ENCODE results near the gene LCMT1. TPM values are rescaled to one million over a fixed set of nuclear protein-coding genes. Genes with fewer than 3 reads are reported as not detected.

The LCMT1 gene
- total RNA-seq, 3 donors from 2014 or later (not counting 1 experiment from before 2014, with no cell fraction given) = 28.8 to 49.5 (median 43.0) TPM

DNA sequence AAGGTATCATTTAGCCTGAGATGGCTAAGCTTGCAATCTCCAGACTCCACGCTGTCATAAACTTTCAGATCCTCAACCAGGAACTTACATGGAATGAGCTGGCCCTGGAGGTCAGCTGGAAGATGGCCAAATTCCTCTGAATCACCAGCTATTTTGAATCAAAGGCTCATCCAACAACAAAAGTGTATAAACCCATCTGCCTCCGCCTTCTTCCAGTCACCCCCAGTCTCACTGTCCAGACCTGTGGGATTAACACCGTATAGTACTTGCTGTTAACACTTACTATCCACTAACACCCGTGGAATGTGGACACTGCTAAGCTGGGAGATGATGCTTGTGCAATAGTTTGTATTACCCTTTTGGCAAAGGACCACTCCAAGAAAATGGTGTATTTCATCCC, 1.9 kb upstream of the LCMT1 start:
- Mint-ChIP-seq H3K27me3 (ENCODE audit: low read depth in 2 of 2) (no peaks in the 10 kb centered on the region), H3K27ac (peak overlapping the region in 1 of 2 donors; percentile 38), H3K9me3 (no peaks in the 10 kb centered on the region), H3K4me1 (peaks cover 56 to 59% of the 10 kb centered on the region in 2 donors), H3K36me3 (no peaks in the 10 kb centered on the region), H3K4me3 (peak overlapping the region; percentile 13)
- 88% methylated on average over 3 of the region's 4 CpGs for WGBS (ENCODE audit: insufficient coverage)
- DNase-seq (peak in 1 of 2 donors; percentile 13), ATAC-seq (no peak)
- no peaks in the 10 kb centered on the region for H3K9me3 ChIP-seq (ENCODE audit: control insufficient read depth, insufficient read depth, low read length)
- no peaks in the 10 kb centered on the region for H3K27me3 ChIP-seq (ENCODE audit: control insufficient read depth, insufficient read depth, low read length)
- peaks cover 37% of the 10 kb centered on the region for H3K4me1 ChIP-seq (ENCODE audit: control insufficient read depth, insufficient read depth, low read length)
- no peak overlapping the region for H3K4me3 ChIP-seq (ENCODE audit: low read length)
- H3K27ac ChIP-seq (ENCODE audit: low read length) = no peak overlapping the region
- TF ChIP-seq, protein P1, sequence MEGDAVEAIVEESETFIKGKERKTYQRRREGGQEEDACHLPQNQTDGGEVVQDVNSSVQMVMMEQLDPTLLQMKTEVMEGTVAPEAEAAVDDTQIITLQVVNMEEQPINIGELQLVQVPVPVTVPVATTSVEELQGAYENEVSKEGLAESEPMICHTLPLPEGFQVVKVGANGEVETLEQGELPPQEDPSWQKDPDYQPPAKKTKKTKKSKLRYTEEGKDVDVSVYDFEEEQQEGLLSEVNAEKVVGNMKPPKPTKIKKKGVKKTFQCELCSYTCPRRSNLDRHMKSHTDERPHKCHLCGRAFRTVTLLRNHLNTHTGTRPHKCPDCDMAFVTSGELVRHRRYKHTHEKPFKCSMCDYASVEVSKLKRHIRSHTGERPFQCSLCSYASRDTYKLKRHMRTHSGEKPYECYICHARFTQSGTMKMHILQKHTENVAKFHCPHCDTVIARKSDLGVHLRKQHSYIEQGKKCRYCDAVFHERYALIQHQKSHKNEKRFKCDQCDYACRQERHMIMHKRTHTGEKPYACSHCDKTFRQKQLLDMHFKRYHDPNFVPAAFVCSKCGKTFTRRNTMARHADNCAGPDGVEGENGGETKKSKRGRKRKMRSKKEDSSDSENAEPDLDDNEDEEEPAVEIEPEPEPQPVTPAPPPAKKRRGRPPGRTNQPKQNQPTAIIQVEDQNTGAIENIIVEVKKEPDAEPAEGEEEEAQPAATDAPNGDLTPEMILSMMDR (IDR thresholded peaks at IDR 0.05) = no peak
- intact Hi-C loops (cut with micrococcal nuclease) = loop anchor here (2.0 to 5.0 kb wide), 2 partner anchors 61 to 252 kb away; no protein-coding TSS in a partner anchor
- no peaks in the 10 kb centered on the region for H3K36me3 ChIP-seq (ENCODE audit: control insufficient read depth, insufficient read depth, low read length)

DNA sequence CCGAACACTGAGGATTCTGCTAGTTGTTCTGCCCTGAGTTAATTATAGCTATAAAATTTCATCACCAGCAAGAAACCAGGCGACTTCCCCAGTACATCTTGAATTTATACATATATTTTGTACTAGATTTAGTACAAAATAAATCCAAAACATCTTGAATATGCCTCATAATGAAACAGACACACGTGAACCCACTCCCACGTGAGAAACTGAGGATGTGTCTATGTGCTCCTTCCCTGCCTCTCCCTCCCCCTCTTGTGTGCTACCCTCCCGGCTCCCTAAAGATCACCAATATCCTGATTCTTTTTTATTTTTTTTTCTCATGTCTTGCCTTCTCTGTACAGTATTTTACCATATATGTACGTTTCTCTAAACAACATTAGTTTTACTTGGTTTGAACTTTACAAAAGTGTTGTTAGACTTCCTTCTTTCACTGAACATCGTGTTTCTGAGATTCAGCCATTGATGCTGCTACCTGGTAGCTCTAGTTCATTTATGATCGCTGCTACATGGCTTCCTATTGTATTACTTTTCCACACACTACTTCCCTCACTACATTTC, 1.1 kb upstream of the LCMT1 start:
- TF ChIP-seq, protein P1 (IDR thresholded peaks at IDR 0.05) = no peak
- no peak for ATAC-seq
- peaks cover 37% of the 10 kb centered on the region for H3K4me1 ChIP-seq (ENCODE audit: control insufficient read depth, insufficient read depth, low read length)
- no peaks in the 10 kb centered on the region for H3K27me3 Mint-ChIP-seq (ENCODE audit: low read depth in 2 of 2)
- no peaks in the 10 kb centered on the region for H3K9me3 ChIP-seq (ENCODE audit: control insufficient read depth, insufficient read depth, low read length)
- DNase-seq = peak in 1 of 2 donors; percentile 32
- H3K4me3 Mint-ChIP-seq = peak overlapping the region; percentile 90
- H3K27ac Mint-ChIP-seq = peak overlapping the region; percentile 86 to 88
- WGBS (ENCODE audit: insufficient coverage) = 11% methylated on average over 6 of the region's 8 CpGs
- H3K27ac ChIP-seq (ENCODE audit: low read length) = peak overlapping the region; percentile 56
- no peaks in the 10 kb centered on the region for H3K36me3 ChIP-seq (ENCODE audit: control insufficient read depth, insufficient read depth, low read length)
- peak overlapping the region; percentile 80 for H3K4me3 ChIP-seq (ENCODE audit: low read length)
- no peaks in the 10 kb centered on the region for H3K9me3 Mint-ChIP-seq
- peaks cover 64 to 67% of the 10 kb centered on the region in 2 donors for H3K4me1 Mint-ChIP-seq
- intact Hi-C loops (cut with micrococcal nuclease) = loop anchor here (2.0 kb wide), 1 partner anchor 62 kb away; no protein-coding TSS in a partner anchor
- H3K36me3 Mint-ChIP-seq = no peaks in the 10 kb centered on the region
- no peaks in the 10 kb centered on the region for H3K27me3 ChIP-seq (ENCODE audit: control insufficient read depth, insufficient read depth, low read length)

DNA sequence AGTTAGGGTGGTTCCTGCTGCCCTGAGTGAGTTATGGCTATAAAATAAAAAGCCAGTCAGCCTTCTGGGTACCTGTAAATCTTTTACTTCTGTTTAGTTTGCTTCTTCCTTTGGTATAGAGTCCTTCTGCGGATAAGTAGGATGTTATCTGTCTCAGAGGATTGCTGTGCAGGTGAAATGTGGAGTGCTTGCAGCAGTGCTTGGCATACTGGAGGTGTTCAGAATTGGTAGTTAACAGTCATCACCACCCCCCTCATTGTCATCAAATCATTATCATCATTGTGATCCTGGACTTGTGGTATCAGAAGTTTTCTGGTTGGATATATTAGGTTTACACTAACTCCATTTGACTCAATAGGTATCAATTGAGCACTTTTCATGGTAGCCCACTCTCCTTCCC, 2.6 kb downstream of the LCMT1 start:
- TF ChIP-seq, protein P1 (IDR thresholded peaks at IDR 0.05) = no peak
- H3K9me3 Mint-ChIP-seq = no peaks in the 10 kb centered on the region
- H3K4me1 Mint-ChIP-seq = peaks cover 64 to 73% of the 10 kb centered on the region in 2 donors
- H3K4me3 Mint-ChIP-seq = peak overlapping the region; percentile 52
- Histone ChIP-seq H3K9me3 (ENCODE audit: control insufficient read depth, insufficient read depth, low read length) (no peaks in the 10 kb centered on the region), H3K4me3 (ENCODE audit: low read length) (no peak overlapping the region), H3K27me3 (ENCODE audit: control insufficient read depth, insufficient read depth, low read length) (no peaks in the 10 kb centered on the region), H3K36me3 (ENCODE audit: control insufficient read depth, insufficient read depth, low read length) (peaks cover 11% of the 10 kb centered on the region), H3K27ac (ENCODE audit: low read length) (no peak overlapping the region), H3K4me1 (ENCODE audit: control insufficient read depth, insufficient read depth, low read length) (peaks cover 21% of the 10 kb centered on the region)
- no peaks in the 10 kb centered on the region for H3K27me3 Mint-ChIP-seq (ENCODE audit: low read depth in 2 of 2)
- 100% methylated on average over 1 of the region's 1 CpG for WGBS (ENCODE audit: insufficient coverage)
- intact Hi-C loops (cut with micrococcal nuclease) = no loop called here
- no peak overlapping the region for H3K27ac Mint-ChIP-seq
- DNase-seq = no peak
- H3K36me3 Mint-ChIP-seq = no peaks in the 10 kb centered on the region
- ATAC-seq = no peak
